Lower lobe of right lung (tissue), 2 donors: Measurements from ENCODE around the gene WFDC11. TPM values are rescaled to one million over a fixed set of nuclear protein-coding genes. Genes with fewer than 3 reads are reported as not detected.
"Not testable (repeated sequence)": the region's sequence is repeated elsewhere in the genome, so short reads cannot be mapped to it uniquely, and the experiment has no call there.

Source experiments
- ATAC-seq, 2 donors: fragments of 200-7000 bp; cut with Tn5 transposase; one replicate each; pipeline ENCODE4 v1.9.1; 2020 to 2022; ENCODE audit warnings: mild to moderate bottlenecking in 2 of 2, moderate library complexity in 2 of 2
- DNase-seq: peaks from one replicate; pipeline ENCODE4 v3.0.0-alpha.2; 2020
- H3K27ac ChIP-seq: fragments of 200-600 bp; one replicate; pipeline ENCODE4 v1.8.0; 2022
- H3K27me3 ChIP-seq: fragments of 200-600 bp; one replicate; pipeline ENCODE4 v1.8.0; 2022; ENCODE audit warnings: low read depth
- H3K36me3 ChIP-seq: fragments of 200-600 bp; one replicate; pipeline ENCODE4 v1.8.0; 2022; ENCODE audit warnings: mild to moderate bottlenecking
- H3K4me1 ChIP-seq: fragments of 200-600 bp; one replicate; pipeline ENCODE4 v1.8.0; 2022
- H3K4me3 ChIP-seq: fragments of 200-600 bp; one replicate; pipeline ENCODE4 v1.8.0; 2022; ENCODE audit warnings: mild to moderate bottlenecking
- H3K9me3 ChIP-seq: fragments of 200-600 bp; one replicate; pipeline ENCODE4 v1.8.0; 2022
- intact Hi-C: fragments of 100-400 bp; cut with DNase I; formaldehyde crosslinking; loops from one replicate; pipeline ENCODE4 v1.11.0; 2022
- long read RNA-seq: library from polyadenylated mRNA; unstranded; transcript quantifications from one replicate; pipeline ENCODE4 v2.0.0, GENCODE V29; 2021
- total RNA-seq: library from RNA; stranded (reverse); fragmentation: NEBNext Ultra II Directional; extraction: Animal tissue kit (Norgen Biotek cat#: 25700); gene quantifications from one replicate; pipeline ENCODE4 v1.2.1, GENCODE V29; 2021
- TF ChIP-seq, protein P1 (sequence below): fragments of 200-600 bp; IDR thresholded peaks from one replicate; pipeline ENCODE4 v1.8.0; 2022; ENCODE audit warnings: antibody characterized with exemption, mild to moderate bottlenecking
- donor health status: DM: no; HTN: yes; CAD: no; lungs with severe emphysema.

WFDC11 gene
- not detected for total RNA-seq
- long read RNA-seq: 0 reads

DNA sequence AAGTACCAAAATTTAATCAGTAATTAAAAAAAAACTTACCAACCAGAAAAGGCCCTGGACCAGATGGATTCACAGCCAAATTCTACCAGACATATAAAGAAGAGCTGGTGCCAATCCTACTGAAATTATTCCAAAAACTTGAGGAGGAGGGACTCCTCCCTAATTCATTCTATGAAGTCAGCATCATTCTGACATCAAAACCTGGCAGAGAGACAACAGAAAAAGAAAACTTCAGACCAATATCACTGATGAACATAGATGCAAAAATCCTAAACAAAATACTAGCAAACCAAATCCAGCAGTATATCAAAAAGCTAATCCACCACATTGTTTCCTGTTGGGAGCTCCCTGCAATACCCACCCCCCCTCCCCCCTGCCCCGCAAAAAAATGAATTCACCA, at the start of gene WFDC11:
Gene WFDC11 (minus strand): TSS at position 101 of the 400 bp plus-strand sequence. CDS start 19,639 bp downstream, outside the sequence.
- Histone ChIP-seq H3K4me1 (no peaks in the 10 kb centered on the region), H3K27ac (no peak within 1 kb of the TSS), H3K27me3 (peaks cover 3% of the 10 kb centered on the region), H3K4me3 (no peak within 1 kb of the TSS), H3K36me3 (no peaks in the 10 kb centered on the region), H3K9me3 (no peaks in the 10 kb centered on the region)
- DNase-seq: no peak
- no peak for ATAC-seq
- intact Hi-C loops: no loop called here
- TF ChIP-seq, protein P1, sequence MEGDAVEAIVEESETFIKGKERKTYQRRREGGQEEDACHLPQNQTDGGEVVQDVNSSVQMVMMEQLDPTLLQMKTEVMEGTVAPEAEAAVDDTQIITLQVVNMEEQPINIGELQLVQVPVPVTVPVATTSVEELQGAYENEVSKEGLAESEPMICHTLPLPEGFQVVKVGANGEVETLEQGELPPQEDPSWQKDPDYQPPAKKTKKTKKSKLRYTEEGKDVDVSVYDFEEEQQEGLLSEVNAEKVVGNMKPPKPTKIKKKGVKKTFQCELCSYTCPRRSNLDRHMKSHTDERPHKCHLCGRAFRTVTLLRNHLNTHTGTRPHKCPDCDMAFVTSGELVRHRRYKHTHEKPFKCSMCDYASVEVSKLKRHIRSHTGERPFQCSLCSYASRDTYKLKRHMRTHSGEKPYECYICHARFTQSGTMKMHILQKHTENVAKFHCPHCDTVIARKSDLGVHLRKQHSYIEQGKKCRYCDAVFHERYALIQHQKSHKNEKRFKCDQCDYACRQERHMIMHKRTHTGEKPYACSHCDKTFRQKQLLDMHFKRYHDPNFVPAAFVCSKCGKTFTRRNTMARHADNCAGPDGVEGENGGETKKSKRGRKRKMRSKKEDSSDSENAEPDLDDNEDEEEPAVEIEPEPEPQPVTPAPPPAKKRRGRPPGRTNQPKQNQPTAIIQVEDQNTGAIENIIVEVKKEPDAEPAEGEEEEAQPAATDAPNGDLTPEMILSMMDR: no peak

DNA sequence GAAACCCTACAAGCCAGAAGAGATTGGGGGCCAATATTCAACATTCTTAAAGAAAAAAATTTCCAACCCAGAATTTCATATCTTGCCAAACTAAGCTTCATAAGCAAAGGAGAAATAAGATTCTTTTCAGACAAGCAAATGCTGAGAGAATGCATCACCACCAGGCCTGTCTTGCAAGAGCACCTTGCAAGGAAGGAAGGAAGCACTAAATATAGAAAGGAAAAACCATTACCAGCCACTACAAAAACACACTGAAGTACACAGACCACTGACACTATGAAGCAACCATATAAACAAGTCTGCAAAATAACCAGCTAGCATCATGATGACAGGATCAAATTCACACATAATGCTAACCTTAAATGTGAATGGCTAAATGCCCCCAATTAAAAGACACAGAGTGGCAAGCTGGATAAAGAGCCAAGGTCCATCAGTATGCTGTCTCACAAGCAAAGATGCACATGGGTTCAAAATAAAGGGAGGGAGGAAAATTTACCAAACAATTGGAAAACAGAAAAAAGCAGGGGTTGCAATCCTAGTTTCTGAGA, 46.2 kb upstream of the WFDC11 start:
- H3K4me3 ChIP-seq, intact Hi-C loops, DNase-seq, H3K36me3 ChIP-seq, H3K27me3 ChIP-seq, H3K9me3 ChIP-seq, ATAC-seq, H3K4me1 ChIP-seq, H3K27ac ChIP-seq: not testable (repeated sequence)

DNA sequence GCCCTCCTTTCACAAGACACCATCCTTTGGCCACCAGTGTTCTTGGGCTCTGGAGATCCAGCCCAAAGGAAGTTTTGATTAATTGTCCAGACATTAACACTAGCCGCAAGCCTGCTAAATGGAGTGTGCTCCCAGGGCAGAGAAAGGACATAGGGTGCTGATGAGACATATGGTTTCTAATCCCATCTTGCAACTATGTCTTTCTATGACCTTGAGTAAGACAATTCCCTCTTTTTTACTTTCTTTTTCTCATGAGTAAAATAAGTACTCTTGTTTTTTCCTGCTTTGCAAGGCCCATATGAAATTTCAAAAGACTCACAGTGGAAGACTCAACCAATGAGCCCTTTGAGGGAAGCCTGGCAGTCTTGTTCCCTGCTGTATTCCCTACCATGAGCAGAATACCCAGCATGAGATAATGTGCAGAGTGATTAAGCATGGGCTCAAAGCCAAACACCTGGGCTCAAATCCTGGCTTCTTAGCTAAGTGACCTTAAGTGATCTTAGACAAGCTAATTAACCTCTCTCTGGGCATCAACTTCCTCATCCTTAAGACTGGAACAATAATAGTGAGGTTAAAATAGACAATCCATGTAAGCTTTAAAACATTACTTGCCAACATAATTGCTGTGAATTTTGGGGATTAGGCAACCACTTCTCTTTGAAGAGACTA, 35.1 kb upstream of the WFDC11 start, which contains the start of gene WFDC10B:
Gene WFDC10B (minus strand): TSS at position 51 of the 669 bp plus-strand sequence. CDS start 19,027 bp downstream, outside the sequence.
- no peak for DNase-seq
- ATAC-seq: no peak
- Histone ChIP-seq H3K27ac (no peak within 1 kb of the TSS), H3K9me3 (no peaks in the 10 kb centered on the region), H3K4me1 (no peaks in the 10 kb centered on the region), H3K27me3 (no peaks in the 10 kb centered on the region), H3K4me3 (no peak within 1 kb of the TSS), H3K36me3 (no peaks in the 10 kb centered on the region)
- intact Hi-C loops: no loop called here
- TF ChIP-seq, protein P1: no peak

DNA sequence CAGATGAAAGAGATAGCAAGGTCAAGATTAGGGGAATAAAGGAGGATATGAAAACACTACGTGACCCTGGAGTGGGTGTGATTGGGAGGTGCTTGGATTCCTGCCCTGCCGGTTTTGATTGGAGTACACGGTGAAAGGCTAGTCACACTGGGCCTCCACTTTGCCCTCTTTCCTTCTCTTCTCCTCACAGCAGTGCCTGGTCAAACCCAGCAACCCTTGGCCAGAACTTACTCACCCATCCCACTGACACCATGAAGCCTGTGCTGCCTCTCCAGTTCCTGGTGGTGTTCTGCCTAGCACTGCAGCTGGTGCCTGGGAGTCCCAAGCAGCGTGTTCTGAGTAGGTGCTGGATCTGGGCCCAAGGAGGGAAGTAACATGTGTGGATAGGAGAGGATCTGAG, 31.8 kb upstream of the WFDC11 start, which contains the start of gene WFDC13:
Gene WFDC13 (plus strand): TSS at position 166 of the 400 bp plus-strand sequence. CDS start 86 bp downstream, at position 252.
- ATAC-seq (peak; percentile 28 to 53), DNase-seq (no peak)
- no peaks in the 10 kb centered on the region for H3K36me3 ChIP-seq
- intact Hi-C loops: no loop called here
- no peaks in the 10 kb centered on the region for H3K4me1 ChIP-seq
- no peaks in the 10 kb centered on the region for H3K27me3 ChIP-seq
- no peak within 1 kb of the TSS for H3K27ac ChIP-seq
- H3K4me3 ChIP-seq: no peak within 1 kb of the TSS
- H3K9me3 ChIP-seq: no peaks in the 10 kb centered on the region
- TF ChIP-seq, protein P1: no peak

DNA sequence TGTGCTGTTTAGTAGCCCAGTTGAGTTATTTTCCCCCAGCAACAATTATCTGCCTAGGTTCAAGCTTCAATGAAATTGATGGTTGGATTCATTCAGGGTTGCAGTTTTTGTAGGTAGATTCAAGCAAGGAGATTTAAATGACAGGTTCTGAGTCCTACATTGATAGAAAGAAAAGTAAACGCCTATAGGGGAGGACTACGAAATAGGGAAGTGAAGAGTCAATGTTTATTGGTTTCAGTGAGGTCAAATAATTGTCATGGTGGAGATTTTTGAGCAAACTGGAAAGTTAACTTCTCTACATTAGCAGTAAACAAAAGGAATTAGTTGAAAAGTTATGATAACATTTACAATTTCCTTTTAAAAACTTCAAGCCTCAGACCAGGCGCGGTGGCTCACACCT, 31.1 kb upstream of the WFDC11 start:
- H3K36me3 ChIP-seq: no peaks in the 10 kb centered on the region
- no peak overlapping the region for H3K4me3 ChIP-seq
- no peak overlapping the region for H3K27ac ChIP-seq
- TF ChIP-seq, protein P1: no peak
- ATAC-seq (no peak), DNase-seq (no peak)
- H3K4me1 ChIP-seq: no peaks in the 10 kb centered on the region
- H3K27me3 ChIP-seq: no peaks in the 10 kb centered on the region
- no peaks in the 10 kb centered on the region for H3K9me3 ChIP-seq
- intact Hi-C loops: no loop called here

DNA sequence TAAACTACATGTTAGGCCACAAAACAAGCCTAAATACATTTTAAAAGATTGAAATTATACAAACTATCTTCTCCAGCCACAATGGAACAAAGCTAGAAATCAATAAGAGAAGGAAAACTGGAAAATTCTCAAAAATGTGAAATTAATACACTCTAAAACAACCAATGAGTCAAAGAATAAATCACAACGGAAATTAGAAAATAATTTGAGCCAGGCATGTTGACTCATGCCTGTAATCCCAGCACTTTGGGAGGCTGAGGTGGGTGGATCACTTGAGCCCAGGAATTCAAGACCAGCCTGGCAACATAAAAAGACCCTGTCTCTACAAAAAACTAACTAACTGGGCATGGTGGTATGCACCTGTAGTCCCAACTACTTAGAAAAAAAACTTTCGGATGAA, 25.5 kb upstream of the WFDC11 start:
- Histone ChIP-seq H3K9me3 (no peaks in the 10 kb centered on the region), H3K36me3 (no peaks in the 10 kb centered on the region), H3K27ac (no peak overlapping the region), H3K4me1 (no peaks in the 10 kb centered on the region), H3K4me3 (no peak overlapping the region), H3K27me3 (no peaks in the 10 kb centered on the region)
- DNase-seq (no peak), ATAC-seq (no peak)
- TF ChIP-seq, protein P1: no peak
- intact Hi-C loops: no loop called here

DNA sequence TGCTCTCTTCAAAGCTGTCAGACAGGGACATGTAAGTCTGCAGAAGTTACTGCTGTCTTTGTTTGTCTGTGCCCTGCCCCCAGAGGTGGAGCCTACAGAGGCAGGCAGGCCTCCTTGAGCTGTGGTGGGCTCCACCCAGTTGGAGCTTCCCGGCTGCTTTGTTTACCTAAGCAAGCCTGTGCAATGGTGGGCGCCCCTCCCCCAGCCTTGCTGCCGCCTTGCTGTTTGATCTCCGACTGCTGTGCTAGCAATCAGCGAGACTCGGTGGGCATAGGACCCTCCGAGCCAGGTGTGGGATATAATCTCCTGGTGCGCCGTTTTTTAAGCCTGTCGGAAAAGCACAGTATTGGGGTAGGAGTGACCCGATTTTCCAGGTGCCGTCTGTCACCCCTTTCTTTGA, 23.3 kb upstream of the WFDC11 start:
- DNase-seq, intact Hi-C loops, H3K27ac ChIP-seq, H3K36me3 ChIP-seq, H3K27me3 ChIP-seq, H3K4me3 ChIP-seq, ATAC-seq, H3K4me1 ChIP-seq, H3K9me3 ChIP-seq: not testable (repeated sequence)
